H9 (cell line): ENCODE measurements around the gene YPEL5. TPM values are rescaled to one million over a fixed set of nuclear protein-coding genes. Genes with fewer than 3 reads are reported as not detected.

ENCODE experiments used
- DNase-seq: peaks from one replicate; pipeline ENCODE4 v3.0.0-alpha.2; 2017
- H2AFZ ChIP-seq: one replicate; pipeline ENCODE4 v1.6.1; 2013; ENCODE audit warnings: mild to moderate bottlenecking, low read length, control low read depth, moderate library complexity
- H2AK5ac ChIP-seq: 2 replicates; pipeline ENCODE4 v1.6.1; 2013; ENCODE audit warnings: low read length, control low read depth, mixed read lengths; ENCODE audit not compliant: insufficient read length
- H2BK120ac ChIP-seq: one replicate; pipeline ENCODE4 v1.6.1; 2013; ENCODE audit warnings: low read depth, mild to moderate bottlenecking, low read length, control low read depth, inconsistent platforms; ENCODE audit not compliant: poor library complexity, severe bottlenecking
- H2BK12ac ChIP-seq: 2 replicates; pipeline ENCODE4 v1.6.1; 2013; ENCODE audit warnings: low read length, control low read depth, mixed read lengths, low read depth; ENCODE audit not compliant: insufficient read length
- H2BK15ac ChIP-seq: 2 replicates; pipeline ENCODE4 v1.6.1; 2013; ENCODE audit warnings: low read depth, low read length, control low read depth
- H2BK20ac ChIP-seq: one replicate; pipeline ENCODE4 v1.6.1; 2013; ENCODE audit warnings: low read depth, mild to moderate bottlenecking, low read length, control low read depth, inconsistent platforms; ENCODE audit not compliant: poor library complexity, severe bottlenecking
- H2BK5ac ChIP-seq: 2 replicates; pipeline ENCODE4 v1.6.1; 2013; ENCODE audit warnings: low read length, control low read depth, mixed read lengths; ENCODE audit not compliant: insufficient read length
- H3K14ac ChIP-seq: 2 replicates; pipeline ENCODE4 v1.6.1; 2013; ENCODE audit warnings: low read length, control low read depth; ENCODE audit not compliant: insufficient read depth
- H3K18ac ChIP-seq: 2 replicates; pipeline ENCODE4 v1.6.1; 2013; ENCODE audit warnings: low read depth, mild to moderate bottlenecking, mixed read lengths, low read length, control low read depth; ENCODE audit not compliant: insufficient read length
- H3K23ac ChIP-seq: 2 replicates; pipeline ENCODE4 v1.6.1; 2013; ENCODE audit warnings: low read length, control low read depth, mixed read lengths, low read depth; ENCODE audit not compliant: insufficient read length
- H3K23me2 ChIP-seq: 2 replicates; pipeline ENCODE4 v1.6.1; 2013; ENCODE audit warnings: low read depth, mild to moderate bottlenecking, mixed read lengths, low read length, control low read depth; ENCODE audit not compliant: insufficient read length, poor library complexity, severe bottlenecking
- H3K27ac ChIP-seq: 2 replicates; pipeline ENCODE4 v1.5.1; 2013; ENCODE audit warnings: low read length, control low read depth, mixed read lengths, low read depth; ENCODE audit not compliant: insufficient read length
- H3K27me3 ChIP-seq: 2 replicates; pipeline ENCODE4 v1.6.1; 2013; ENCODE audit warnings: low read length, control low read depth, inconsistent platforms; ENCODE audit not compliant: insufficient read depth
- H3K4ac ChIP-seq: 2 replicates; pipeline ENCODE4 v1.6.1; 2013; ENCODE audit warnings: low read depth, mild to moderate bottlenecking, control low read depth, inconsistent platforms, low read length, moderate library complexity
- H3K4me1 ChIP-seq: 2 replicates; pipeline ENCODE4 v1.6.1; 2013; ENCODE audit warnings: low read length, control low read depth, inconsistent platforms; ENCODE audit not compliant: insufficient read depth
- H3K4me2 ChIP-seq: 2 replicates; pipeline ENCODE4 v1.6.1; 2013; ENCODE audit warnings: low read length, control low read depth, mixed read lengths; ENCODE audit not compliant: insufficient read length, insufficient read depth
- H3K56ac ChIP-seq: 2 replicates; pipeline ENCODE4 v1.6.1; 2013; ENCODE audit warnings: low read depth, mild to moderate bottlenecking, mixed read lengths, low read length, control low read depth; ENCODE audit not compliant: insufficient read length
- H3K79me1 ChIP-seq: 2 replicates; pipeline ENCODE4 v1.6.1; 2013; ENCODE audit warnings: low read depth, mild to moderate bottlenecking, moderate library complexity, low read length, control low read depth, inconsistent platforms; ENCODE audit not compliant: insufficient read depth, poor library complexity, severe bottlenecking
- H3K79me2 ChIP-seq: 2 replicates; pipeline ENCODE4 v1.6.1; 2013; ENCODE audit warnings: low read length, control low read depth, inconsistent platforms; ENCODE audit not compliant: insufficient read depth
- H3K9ac ChIP-seq: 2 replicates; pipeline ENCODE4 v1.6.1; 2013; ENCODE audit warnings: low read length, control low read depth, mixed read lengths; ENCODE audit not compliant: insufficient read length; ENCODE audit errors: extremely low read depth
- H3K9me3 ChIP-seq: one replicate; pipeline ENCODE4 v1.6.1; 2013; ENCODE audit warnings: low read depth, low read length, inconsistent platforms; ENCODE audit not compliant: control insufficient read depth
- H3T11ph ChIP-seq: one replicate; pipeline ENCODE4 v1.6.1; 2013; ENCODE audit warnings: mild to moderate bottlenecking, low read length, control low read depth, inconsistent platforms
- H4K20me1 ChIP-seq: one replicate; pipeline ENCODE4 v1.6.1; 2013; ENCODE audit not compliant: control insufficient read depth, insufficient read length, insufficient read depth
- H4K5ac ChIP-seq: 2 replicates; pipeline ENCODE4 v1.6.1; 2013; ENCODE audit warnings: low read depth, mild to moderate bottlenecking, mixed read lengths, low read length, control low read depth; ENCODE audit not compliant: insufficient read length
- H4K8ac ChIP-seq: replicated peaks from 2 replicates; pipeline ENCODE4 v1.6.1; 2013; ENCODE audit warnings: low read length, control low read depth, mixed read lengths, low read depth; ENCODE audit not compliant: insufficient read length
- H4K91ac ChIP-seq: 2 replicates; pipeline ENCODE4 v1.6.1; 2013; ENCODE audit warnings: low read depth, mild to moderate bottlenecking, moderate library complexity, mixed read lengths, low read length, control low read depth; ENCODE audit not compliant: insufficient read length
- H3K27ac Mint-ChIP-seq, 3 experiments: 2 replicates in 2 of 3; 3 replicates in 1 of 3; pipeline ENCODE4 v1.8.0; 2020 to 2021; ENCODE audit warnings: mixed read lengths in 3 of 3, mild to moderate bottlenecking in 1 of 3, moderate library complexity in 1 of 3
- H3K27me3 Mint-ChIP-seq: 2 replicates; pipeline ENCODE4 v1.8.0; 2021; ENCODE audit warnings: low read depth, mild to moderate bottlenecking, moderate library complexity, mixed read lengths
- H3K36me3 Mint-ChIP-seq, 3 experiments: 2 replicates in 2 of 3; 3 replicates in 1 of 3; pipeline ENCODE4 v1.8.0; 2020 to 2021; ENCODE audit warnings: low read depth in 3 of 3, mixed read lengths in 3 of 3; ENCODE audit not compliant: insufficient read depth in 1 of 3
- H3K4me1 Mint-ChIP-seq, 2 experiments: 2 replicates each; pipeline ENCODE4 v1.8.0; 2020; ENCODE audit warnings: mixed read lengths in 2 of 2
- H3K4me3 Mint-ChIP-seq, 2 experiments: 2 replicates in 1 of 2; 3 replicates in 1 of 2; pipeline ENCODE4 v1.8.0; 2020 to 2021; ENCODE audit warnings: mild to moderate bottlenecking in 2 of 2, mixed read lengths in 2 of 2, moderate library complexity in 1 of 2
- H3K9me3 Mint-ChIP-seq, 2 experiments: 2 replicates in 1 of 2; 3 replicates in 1 of 2; pipeline ENCODE4 v1.8.0; 2020; ENCODE audit warnings: mild to moderate bottlenecking in 2 of 2, mixed read lengths in 2 of 2, moderate library complexity in 1 of 2
- CTCF ChIP-seq: fragments of 200-600 bp; sonication (generic); conservative IDR thresholded peaks from 3 replicates; pipeline ENCODE4 v1.8.0; 2021; ENCODE audit warnings: antibody characterized with exemption, mild to moderate bottlenecking
- WGBS: extraction: QIAGEN DNeasy Blood & Tissue Kit; methylation state at CpG from one replicate; pipeline ENCODE4 v1.1.7; 2013; ENCODE audit warnings: missing lambda C conversion rate, low lambda C conversion rate, mixed read lengths; ENCODE audit not compliant: insufficient read length; ENCODE audit errors: extremely low coverage; 5-methylcytosine and 5-hydroxymethylcytosine counted together
- total RNA-seq: library from RNA; stranded (reverse); gene quantifications from 2 replicates; pipeline ENCODE4 v1.2.1, GENCODE V29; 2021

YPEL5 gene
- total RNA-seq, 1 experiment from 2014 or later: 28.5 TPM

- Histone ChIP-seq H3K9me3 (no peaks in the 10 kb centered on the region), H2BK15ac (no peak overlapping the region), H4K5ac (no peak overlapping the region), H3K14ac (no peak overlapping the region), H2BK20ac (no peak overlapping the region), H3K18ac (no peak overlapping the region), H3K9ac (no peak overlapping the region), H3K79me2 (no peaks in the 10 kb centered on the region), H3K27ac (no peak overlapping the region), H2BK5ac (no peak overlapping the region), H3K27me3 (no peaks in the 10 kb centered on the region), H3K4ac (no peak overlapping the region), H2BK12ac (no peak overlapping the region), H4K20me1 (no peaks in the 10 kb centered on the region), H3K23ac (no peak overlapping the region), H3K56ac (no peak overlapping the region), H2BK120ac (no peak overlapping the region), H4K8ac (no peak overlapping the region), H4K91ac (no peak overlapping the region), H3K23me2 (no peaks in the 10 kb centered on the region), H3K4me1 (no peaks in the 10 kb centered on the region), H3K4me2 (no peak overlapping the region), H2AK5ac (no peak overlapping the region), H2AFZ (no peak overlapping the region), H3K79me1 (no peaks in the 10 kb centered on the region), H3T11ph (no peak overlapping the region)
- TF ChIP-seq CTCF: no peak
- H3K27ac Mint-ChIP-seq: no peak overlapping the region; a peak in 1 of 7 replicates
- no peak for DNase-seq
- peaks cover 9 to 11% of the 10 kb centered on the region in 2 experiments for H3K4me1 Mint-ChIP-seq
- H3K36me3 Mint-ChIP-seq: no peaks in the 10 kb centered on the region
- H3K4me3 Mint-ChIP-seq: no peak overlapping the region
- H3K9me3 Mint-ChIP-seq: no peaks in the 10 kb centered on the region
- WGBS: no CpG with 5 or more reads among the region's 5 CpGs
- no peaks in the 10 kb centered on the region; the same call in 1 of the 2 replicates for H3K27me3 Mint-ChIP-seq
Measured at GRCh38 chr2:30108851-30109250, 38.0 kb upstream of the YPEL5 start.
